HUES6 (cell line): ENCODE measurements around the gene ADAM22.
"Not testable (repeated sequence)": the region's sequence is repeated elsewhere in the genome, so short reads cannot be mapped to it uniquely, and the experiment has no call there.

ENCODE experiments used
- H3K27ac ChIP-seq: 2 replicates; pipeline ENCODE4 v1.7.0; 2013; ENCODE audit warnings: low read depth, mild to moderate bottlenecking, low read length, inconsistent platforms
- H3K27me3 ChIP-seq: 2 replicates; pipeline ENCODE4 v1.6.1; 2013; ENCODE audit warnings: low read length; ENCODE audit not compliant: control insufficient read depth, insufficient read depth
- H3K36me3 ChIP-seq: 2 replicates; pipeline ENCODE4 v1.6.1; 2013; ENCODE audit warnings: low read length; ENCODE audit not compliant: control insufficient read depth, insufficient read depth
- H3K4me1 ChIP-seq: 2 replicates; pipeline ENCODE4 v1.6.1; 2013; ENCODE audit warnings: low read length; ENCODE audit not compliant: control insufficient read depth, insufficient read depth
- H3K4me3 ChIP-seq: 2 replicates; pipeline ENCODE4 v1.5.1; 2013; ENCODE audit warnings: low read depth, low read length
- H3K9ac ChIP-seq: one replicate; pipeline ENCODE4 v1.6.1; 2013; ENCODE audit warnings: mild to moderate bottlenecking, low read length
- H3K9me3 ChIP-seq: 2 replicates; pipeline ENCODE4 v1.6.1; 2013; ENCODE audit warnings: low read depth, low read length; ENCODE audit not compliant: control insufficient read depth, insufficient read depth

The ADAM22 gene

GRCh38 chr7:88159741-88160140, 225.7 kb downstream of the ADAM22 start:
- H3K36me3 ChIP-seq, H3K27me3 ChIP-seq, H3K4me1 ChIP-seq, H3K4me3 ChIP-seq, H3K27ac ChIP-seq, H3K9me3 ChIP-seq, H3K9ac ChIP-seq: not testable (repeated sequence)

DNA sequence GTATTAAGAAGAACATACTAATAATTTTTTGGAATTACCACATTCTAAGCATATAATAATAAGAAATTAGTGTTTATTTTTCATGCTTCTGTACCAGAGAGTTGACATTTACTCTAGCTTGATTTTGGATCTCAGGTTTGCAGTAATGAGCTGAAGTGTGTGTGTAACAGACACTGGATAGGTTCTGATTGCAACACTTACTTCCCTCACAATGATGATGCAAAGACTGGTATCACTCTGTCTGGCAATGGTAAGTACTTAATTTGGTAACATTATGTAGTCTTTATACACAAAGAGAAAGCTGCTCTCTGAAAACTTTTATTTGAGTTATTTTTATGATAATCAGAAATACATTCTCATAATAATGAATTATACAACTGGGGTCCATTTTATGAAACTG, 231.6 kb downstream of the ADAM22 start:
- Histone ChIP-seq H3K4me3 (no peak overlapping the region), H3K27me3 (no peaks in the 10 kb centered on the region), H3K27ac (no peak overlapping the region), H3K9me3 (no peaks in the 10 kb centered on the region), H3K9ac (no peak overlapping the region), H3K36me3 (no peaks in the 10 kb centered on the region), H3K4me1 (no peaks in the 10 kb centered on the region)

DNA sequence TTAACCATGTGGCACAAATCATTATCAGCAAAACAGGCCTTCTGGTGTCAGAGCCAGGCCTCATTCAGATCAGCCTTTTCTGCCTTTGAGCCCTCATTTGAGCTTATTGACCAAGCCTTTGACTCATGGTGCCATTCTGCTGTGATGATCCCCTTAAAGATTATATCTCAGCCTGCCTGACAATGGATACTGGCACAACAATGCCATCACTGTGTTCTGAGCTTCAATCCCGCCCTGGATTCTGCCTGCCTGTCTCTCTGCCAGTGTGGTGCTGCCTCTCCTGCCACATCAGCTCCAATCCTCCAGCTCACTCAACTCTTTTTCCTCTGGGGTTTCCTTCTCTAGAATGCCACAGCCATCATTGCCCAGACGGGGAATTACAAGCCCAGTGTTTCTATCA, 233.2 kb downstream of the ADAM22 start:
- Histone ChIP-seq H3K4me1 (no peaks in the 10 kb centered on the region), H3K4me3 (no peak overlapping the region), H3K9me3 (no peaks in the 10 kb centered on the region), H3K9ac (no peak overlapping the region), H3K36me3 (no peaks in the 10 kb centered on the region), H3K27ac (no peak overlapping the region), H3K27me3 (no peaks in the 10 kb centered on the region)

DNA sequence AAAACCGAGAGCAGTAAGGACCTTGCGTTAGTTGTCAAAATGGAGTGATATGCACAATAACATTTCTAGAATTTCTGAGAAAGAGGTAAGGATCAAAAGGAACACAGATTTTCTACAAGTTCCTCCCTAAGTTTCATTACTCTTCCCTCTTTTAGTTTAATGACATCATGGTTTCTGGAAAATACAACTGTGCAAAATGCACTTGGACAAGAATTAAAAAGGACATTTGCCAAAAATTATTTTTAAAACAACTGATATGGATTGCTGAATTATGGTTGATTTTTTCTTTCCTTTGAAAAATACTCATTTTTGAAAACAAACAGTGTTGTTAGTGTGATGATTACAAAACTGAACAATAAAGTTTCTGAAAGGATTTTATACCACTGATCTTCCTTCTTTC, 233.7 kb downstream of the ADAM22 start:
- no peaks in the 10 kb centered on the region for H3K27me3 ChIP-seq

DNA sequence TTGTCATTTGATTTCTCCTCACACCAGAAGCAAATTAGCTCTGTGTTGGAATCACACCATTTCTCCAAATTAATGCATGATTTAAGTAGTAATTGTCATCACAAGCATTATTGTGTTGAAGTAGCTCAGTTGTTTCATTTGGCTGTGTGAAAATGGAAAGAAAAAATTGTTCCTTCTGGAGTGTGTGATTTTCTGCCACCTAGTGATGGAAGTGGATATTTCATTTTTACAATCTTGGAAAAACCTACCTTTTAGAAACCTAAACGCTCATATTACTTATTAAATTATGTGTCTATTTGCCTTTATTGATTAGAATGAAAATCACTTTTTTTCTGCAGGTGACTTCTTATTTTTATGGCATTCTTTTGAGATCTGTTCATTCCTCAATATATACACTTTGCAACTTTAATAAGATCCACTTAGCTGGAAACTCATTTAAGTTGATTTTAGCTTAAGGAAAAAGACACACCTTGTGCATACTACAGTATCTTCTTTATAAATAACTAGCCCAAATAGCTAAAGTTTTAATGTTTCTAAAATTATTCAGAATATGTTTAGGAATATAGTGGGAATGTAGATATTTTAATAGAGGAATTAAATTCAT, 235.8 kb downstream of the ADAM22 start:
- Histone ChIP-seq H3K27ac (no peak overlapping the region), H3K36me3 (no peaks in the 10 kb centered on the region), H3K4me1 (no peaks in the 10 kb centered on the region), H3K4me3 (no peak overlapping the region), H3K9ac (no peak overlapping the region), H3K27me3 (no peaks in the 10 kb centered on the region), H3K9me3 (no peaks in the 10 kb centered on the region)

More for the DNA sequence above, 233.7 kb downstream of the ADAM22 start:
- no peaks in the 10 kb centered on the region for H3K9me3 ChIP-seq
- no peaks in the 10 kb centered on the region for H3K4me1 ChIP-seq
- H3K9ac ChIP-seq, result no peak overlapping the region
- no peaks in the 10 kb centered on the region for H3K36me3 ChIP-seq
- no peak overlapping the region for H3K27ac ChIP-seq
- no peak overlapping the region for H3K4me3 ChIP-seq

DNA sequence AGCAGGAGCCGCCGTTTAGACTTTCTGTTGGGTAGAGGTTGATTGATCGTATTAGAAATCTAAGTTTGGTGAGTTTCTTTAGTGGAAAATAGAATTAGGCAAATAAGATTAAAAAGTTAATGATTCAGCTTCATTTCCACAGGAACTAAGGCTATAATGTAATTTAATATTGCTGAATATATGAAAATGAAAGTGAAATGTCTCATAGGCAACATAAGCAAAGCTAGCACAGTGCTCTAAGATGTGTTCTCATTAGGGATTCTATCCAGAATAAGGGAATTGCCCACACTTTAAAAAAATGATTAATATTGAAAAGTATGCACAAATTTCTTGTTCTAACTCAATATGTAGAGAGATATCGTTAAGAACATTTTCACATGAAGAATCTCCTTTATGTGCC, 238.8 kb downstream of the ADAM22 start:
- no peaks in the 10 kb centered on the region for H3K4me1 ChIP-seq
- no peak overlapping the region for H3K9ac ChIP-seq
- no peaks in the 10 kb centered on the region for H3K27me3 ChIP-seq
- H3K9me3 ChIP-seq, result no peaks in the 10 kb centered on the region
- no peak overlapping the region for H3K27ac ChIP-seq
- no peak overlapping the region for H3K4me3 ChIP-seq
- H3K36me3 ChIP-seq, result no peaks in the 10 kb centered on the region

GRCh38 chr7:88176190-88176589, 242.1 kb downstream of the ADAM22 start:
- H3K4me3 ChIP-seq, result no peak overlapping the region
- no peak overlapping the region for H3K9ac ChIP-seq
- no peaks in the 10 kb centered on the region for H3K27me3 ChIP-seq
- no peaks in the 10 kb centered on the region for H3K9me3 ChIP-seq
- H3K36me3 ChIP-seq, result no peaks in the 10 kb centered on the region
- H3K4me1 ChIP-seq, result no peaks in the 10 kb centered on the region
- no peak overlapping the region for H3K27ac ChIP-seq

- no peaks in the 10 kb centered on the region for H3K27me3 ChIP-seq
- no peaks in the 10 kb centered on the region for H3K36me3 ChIP-seq
- H3K4me1 ChIP-seq, result peaks cover 6% of the 10 kb centered on the region; the same call in 1 of the 2 replicates
- H3K9me3 ChIP-seq, result no peaks in the 10 kb centered on the region
- no peak overlapping the region for H3K9ac ChIP-seq
- no peak overlapping the region for H3K27ac ChIP-seq
- no peak overlapping the region for H3K4me3 ChIP-seq
Measured at GRCh38 chr7:88183051-88183450, 249.0 kb downstream of the ADAM22 start.

DNA sequence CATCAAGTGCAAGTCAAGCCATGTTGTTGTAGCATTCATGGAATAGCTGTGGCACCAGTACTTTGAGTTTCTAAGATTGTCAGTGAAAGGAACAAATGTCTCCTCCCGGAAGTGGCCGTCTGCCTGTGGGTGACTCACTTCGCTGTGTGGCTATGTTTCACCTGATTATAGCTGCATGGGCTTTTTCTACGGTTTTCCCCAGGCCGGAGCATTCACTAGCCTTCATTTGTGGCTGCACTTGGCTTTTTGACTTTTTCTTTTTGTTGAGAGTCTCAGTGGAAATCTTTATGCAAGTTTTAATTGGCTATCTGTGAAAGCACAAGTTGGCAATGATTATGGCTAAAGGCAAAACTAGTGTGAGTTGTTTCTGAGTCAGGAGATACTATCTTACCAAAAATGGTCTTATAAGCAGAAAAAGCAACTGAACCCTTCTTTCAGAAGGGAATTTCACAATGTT, 250.8 kb downstream of the ADAM22 start:
- Histone ChIP-seq H3K4me3 (no peak overlapping the region), H3K4me1 (peaks cover 6% of the 10 kb centered on the region; the same call in 1 of the 2 replicates), H3K9ac (no peak overlapping the region), H3K27me3 (no peaks in the 10 kb centered on the region), H3K9me3 (no peaks in the 10 kb centered on the region), H3K27ac (no peak overlapping the region; the same call in 1 of the 2 replicates), H3K36me3 (no peaks in the 10 kb centered on the region)

DNA sequence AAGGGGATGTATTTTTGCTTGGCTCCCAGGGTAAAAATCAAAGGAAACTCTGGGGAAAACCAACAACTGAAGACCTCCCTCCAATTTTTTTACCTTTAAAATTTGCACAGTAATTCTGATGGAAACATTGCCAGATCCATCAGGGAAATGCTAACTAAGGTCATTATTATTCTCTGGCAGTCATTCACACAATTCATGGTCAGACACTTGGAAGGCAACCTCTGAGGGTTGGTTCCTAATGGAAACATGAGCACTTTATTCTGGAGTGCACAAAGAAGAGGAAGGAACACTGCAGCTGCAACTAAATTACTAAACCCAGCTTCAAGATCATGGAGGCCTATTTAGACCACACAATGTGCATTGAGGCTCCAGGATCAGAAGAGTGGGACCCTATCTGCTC, 251.6 kb downstream of the ADAM22 start:
- Histone ChIP-seq H3K4me3 (no peak overlapping the region), H3K27me3 (no peaks in the 10 kb centered on the region), H3K36me3 (no peaks in the 10 kb centered on the region), H3K9me3 (no peaks in the 10 kb centered on the region), H3K27ac (peak overlapping the region; percentile 41; the same call in 1 of the 2 replicates), H3K9ac (no peak overlapping the region), H3K4me1 (peaks cover 6% of the 10 kb centered on the region; the same call in 1 of the 2 replicates)

DNA sequence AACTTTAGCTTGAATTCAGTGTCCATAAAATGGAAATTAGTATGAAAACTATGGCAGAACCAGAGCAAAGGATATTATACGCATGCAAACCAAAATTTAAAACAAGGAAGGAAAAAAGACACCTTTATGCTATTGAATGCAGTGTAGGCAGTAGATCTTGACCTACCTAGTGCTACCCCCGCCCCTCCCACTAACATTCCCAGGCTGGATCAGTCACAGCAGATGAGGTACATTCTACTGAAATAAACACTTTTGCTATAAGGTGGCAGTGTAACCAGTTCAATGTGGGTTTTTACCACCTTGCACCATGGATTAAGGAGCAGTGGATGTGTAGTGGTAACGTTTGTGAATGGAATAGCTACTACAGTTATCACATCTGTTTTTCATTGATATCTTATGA, 257.9 kb downstream of the ADAM22 start:
- no peaks in the 10 kb centered on the region for H3K4me1 ChIP-seq

More for the DNA sequence above, 257.9 kb downstream of the ADAM22 start:
- H3K36me3 ChIP-seq, result no peaks in the 10 kb centered on the region
- no peak overlapping the region for H3K9ac ChIP-seq
- H3K9me3 ChIP-seq, result no peaks in the 10 kb centered on the region
- H3K27me3 ChIP-seq, result no peaks in the 10 kb centered on the region
- H3K4me3 ChIP-seq, result no peak overlapping the region
- no peak overlapping the region for H3K27ac ChIP-seq
